GM10248 (cell line): ENCODE data around the gene KCNS1.

ENCODE experiments used
- CTCF ChIA-PET: fragments of 300-600 bp; sonication (Branson Sonifier 250); formaldehyde crosslinking; extraction: SDS; loops from one replicate; lab custom pipeline; 2021; ENCODE audit warnings: antibody characterized with exemption; lab: Yijun Ruan, JAX
- POLR2A ChIA-PET: fragments of 350-650 bp; sonication (Branson Sonifier 250); formaldehyde crosslinking; extraction: SDS; loops from one replicate; lab custom pipeline; 2020; ENCODE audit warnings: antibody characterized with exemption; lab: Yijun Ruan, JAX
- DNase-seq: peaks from one replicate; pipeline ENCODE4 v3.0.0; 2012; ENCODE audit errors: extremely low spot score
- TF ChIP-seq, protein P1 (sequence below): IDR thresholded peaks from 2 replicates; pipeline ENCODE4 v1.5.1; 2012; ENCODE audit warnings: mild to moderate bottlenecking, low read depth; ENCODE audit errors: extremely low read depth, missing control alignments, control extremely low read depth

KCNS1 gene

DNA sequence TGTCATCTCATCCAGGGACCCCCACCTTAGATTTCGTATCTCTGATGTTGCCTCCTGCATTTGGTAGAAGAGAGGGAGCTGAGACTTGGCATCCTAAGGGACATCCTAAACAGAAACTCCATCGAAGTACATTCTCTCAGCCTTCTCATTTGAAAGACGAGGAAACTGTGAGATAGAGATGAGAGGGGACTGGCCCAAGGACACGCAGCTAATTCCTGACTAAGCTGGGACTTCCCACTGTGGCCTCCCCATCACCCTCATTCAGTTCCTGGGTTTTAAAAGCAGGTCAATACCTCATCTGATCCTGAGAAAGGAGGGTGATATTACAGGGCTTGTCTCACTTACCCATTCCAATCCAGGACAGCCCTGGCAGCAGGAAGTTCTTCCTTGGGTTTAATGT is 14.9 kb upstream of the KCNS1 start:
- DNase-seq = peak; percentile 14
- ChIA-PET POLR2A (no interaction called here), CTCF (interaction anchor here (1.0 to 13.2 kb wide), 5 partner anchors 9 to 176 kb away, joined by 4 to 183 read pairs (median 4); partner anchors contain the start of gene KCNS1)

DNA sequence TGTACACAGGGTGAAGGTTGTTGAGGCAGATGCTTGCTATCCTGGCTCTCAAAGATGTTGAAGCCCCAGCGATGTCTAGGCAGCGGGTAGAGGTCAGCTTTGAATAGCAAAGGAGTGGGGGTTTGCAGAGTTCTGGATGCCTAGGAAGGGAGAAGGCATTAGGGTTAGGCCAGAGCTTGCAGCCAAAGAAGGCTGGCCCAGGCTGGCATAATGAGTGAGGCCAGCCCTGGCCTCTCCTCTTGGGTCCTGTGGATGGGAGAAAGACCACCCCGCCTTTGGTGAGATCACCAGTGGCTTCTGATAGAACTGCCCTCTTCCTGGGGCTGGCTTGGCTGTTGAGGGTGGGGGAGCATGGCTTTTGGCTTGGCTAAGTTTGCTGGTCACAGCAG is 14.5 kb upstream of the KCNS1 start:
- POLR2A ChIA-PET = no interaction called here
- DNase-seq = no peak
- CTCF ChIA-PET = interaction anchor here (1.0 to 13.2 kb wide), 6 partner anchors 9 to 177 kb away, joined by 4 to 183 read pairs (median 6); partner anchors contain the start of gene KCNS1
- TF ChIP-seq, protein P1, sequence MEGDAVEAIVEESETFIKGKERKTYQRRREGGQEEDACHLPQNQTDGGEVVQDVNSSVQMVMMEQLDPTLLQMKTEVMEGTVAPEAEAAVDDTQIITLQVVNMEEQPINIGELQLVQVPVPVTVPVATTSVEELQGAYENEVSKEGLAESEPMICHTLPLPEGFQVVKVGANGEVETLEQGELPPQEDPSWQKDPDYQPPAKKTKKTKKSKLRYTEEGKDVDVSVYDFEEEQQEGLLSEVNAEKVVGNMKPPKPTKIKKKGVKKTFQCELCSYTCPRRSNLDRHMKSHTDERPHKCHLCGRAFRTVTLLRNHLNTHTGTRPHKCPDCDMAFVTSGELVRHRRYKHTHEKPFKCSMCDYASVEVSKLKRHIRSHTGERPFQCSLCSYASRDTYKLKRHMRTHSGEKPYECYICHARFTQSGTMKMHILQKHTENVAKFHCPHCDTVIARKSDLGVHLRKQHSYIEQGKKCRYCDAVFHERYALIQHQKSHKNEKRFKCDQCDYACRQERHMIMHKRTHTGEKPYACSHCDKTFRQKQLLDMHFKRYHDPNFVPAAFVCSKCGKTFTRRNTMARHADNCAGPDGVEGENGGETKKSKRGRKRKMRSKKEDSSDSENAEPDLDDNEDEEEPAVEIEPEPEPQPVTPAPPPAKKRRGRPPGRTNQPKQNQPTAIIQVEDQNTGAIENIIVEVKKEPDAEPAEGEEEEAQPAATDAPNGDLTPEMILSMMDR = no peak

More for the DNA sequence above, 14.9 kb upstream of the KCNS1 start:
- TF ChIP-seq, protein P1 = no peak

DNA sequence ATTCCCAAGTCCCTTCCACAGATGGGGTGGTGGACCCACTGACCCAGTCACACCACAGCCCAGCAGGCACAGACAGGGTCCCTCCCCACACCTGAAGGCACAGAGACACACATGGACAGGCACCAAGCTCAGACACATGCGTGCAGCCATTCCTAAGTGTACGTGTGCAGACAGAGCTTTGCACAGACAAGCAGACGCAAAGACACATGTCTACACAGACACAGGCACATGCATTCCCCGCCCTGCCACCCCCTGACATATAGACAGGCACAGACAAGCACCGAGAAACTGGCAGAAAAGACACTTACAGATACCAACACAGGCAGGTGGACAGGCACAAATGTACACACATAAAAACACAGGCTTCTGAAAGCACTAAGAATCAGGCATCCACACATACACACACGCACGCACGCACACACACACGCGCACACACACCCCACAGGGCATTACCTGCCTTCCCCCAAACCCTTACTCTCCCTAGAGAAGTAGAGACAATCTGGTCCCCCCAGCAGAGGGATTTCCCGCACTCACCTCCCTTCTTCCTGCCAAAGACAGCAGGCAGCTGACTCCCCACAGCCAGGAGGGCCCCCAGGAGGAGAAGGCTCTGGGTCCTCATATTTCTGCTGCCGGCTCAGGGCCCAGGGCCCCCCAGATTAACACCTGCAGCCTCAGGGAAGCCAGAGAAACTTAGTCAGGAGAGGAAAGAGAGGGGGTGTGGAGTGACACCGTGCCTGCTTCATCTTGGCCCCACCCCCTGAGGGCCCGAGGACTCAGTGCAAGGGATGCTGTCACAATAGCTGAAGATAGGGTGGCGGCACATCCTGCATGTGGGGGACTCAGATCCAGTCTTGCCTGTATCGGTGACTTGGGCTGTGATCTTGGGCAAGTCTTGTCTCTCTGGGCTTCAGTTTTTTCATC is 13.8 kb upstream of the KCNS1 start, which contains the start of gene WFDC5:
WFDC5 (minus strand) TSS at position 710 of the 921 bp plus-strand sequence; CDS start at position 619, 91 bp downstream.
- TF ChIP-seq, protein P1 = no peak
- ChIA-PET CTCF (interaction anchor here (1.3 to 13.2 kb wide), 8 partner anchors 8 to 178 kb away, joined by 3 to 183 read pairs (median 12); partner anchors contain the start of genes KCNS1 and WFDC12), POLR2A (no interaction called here)
- peak; percentile 20 for DNase-seq

DNA sequence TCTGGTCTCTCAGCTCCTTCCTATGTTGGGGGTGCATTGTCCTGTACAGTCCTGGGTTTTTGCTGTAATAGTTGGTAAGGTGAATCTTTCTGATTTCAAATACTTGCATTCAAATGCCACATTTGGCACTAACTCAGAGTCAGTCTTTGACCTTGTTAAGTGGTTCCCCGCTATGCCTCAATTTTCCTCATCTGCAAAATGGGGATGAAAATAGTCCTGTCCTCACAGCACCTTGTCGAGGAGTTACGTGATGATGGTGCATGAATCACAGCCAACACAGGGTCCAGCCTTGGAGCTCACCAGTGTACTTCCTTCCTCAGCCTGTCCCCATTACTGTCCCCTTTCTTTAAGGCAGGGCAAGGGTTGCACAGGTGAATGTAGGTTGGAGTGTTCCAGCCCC is 12.9 kb upstream of the KCNS1 start:
- TF ChIP-seq, protein P1 = no peak
- CTCF ChIA-PET = interaction anchor here (1.0 to 13.2 kb wide), 6 partner anchors 10 to 178 kb away, joined by 3 to 183 read pairs (median 26); partner anchors contain the start of genes KCNS1 and WFDC12
- DNase-seq = no peak
- POLR2A ChIA-PET = no interaction called here

DNA sequence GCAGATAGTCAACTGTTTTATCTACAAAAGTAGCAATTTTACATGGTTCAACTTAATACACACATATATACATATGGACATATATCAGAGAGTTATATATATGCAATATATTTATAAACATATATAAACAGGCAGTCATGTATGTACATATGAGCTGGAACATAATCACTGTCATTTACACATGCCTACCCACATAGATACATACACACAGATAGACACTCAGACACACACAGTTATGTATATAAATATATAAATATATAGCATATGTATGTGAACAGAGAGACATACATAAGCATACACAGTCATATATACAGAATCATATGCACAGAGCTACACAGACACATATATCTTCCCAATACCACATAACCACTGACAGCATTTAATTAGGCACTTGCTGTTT is 11.8 kb upstream of the KCNS1 start:
- ChIA-PET CTCF (interaction anchor here (0.9 to 13.2 kb wide), 13 partner anchors 8 to 430 kb away, joined by 3 to 183 read pairs (median 6); partner anchors contain the start of genes KCNS1 and WFDC12), POLR2A (no interaction called here)
- DNase-seq = no peak
- TF ChIP-seq, protein P1 = no peak

DNA sequence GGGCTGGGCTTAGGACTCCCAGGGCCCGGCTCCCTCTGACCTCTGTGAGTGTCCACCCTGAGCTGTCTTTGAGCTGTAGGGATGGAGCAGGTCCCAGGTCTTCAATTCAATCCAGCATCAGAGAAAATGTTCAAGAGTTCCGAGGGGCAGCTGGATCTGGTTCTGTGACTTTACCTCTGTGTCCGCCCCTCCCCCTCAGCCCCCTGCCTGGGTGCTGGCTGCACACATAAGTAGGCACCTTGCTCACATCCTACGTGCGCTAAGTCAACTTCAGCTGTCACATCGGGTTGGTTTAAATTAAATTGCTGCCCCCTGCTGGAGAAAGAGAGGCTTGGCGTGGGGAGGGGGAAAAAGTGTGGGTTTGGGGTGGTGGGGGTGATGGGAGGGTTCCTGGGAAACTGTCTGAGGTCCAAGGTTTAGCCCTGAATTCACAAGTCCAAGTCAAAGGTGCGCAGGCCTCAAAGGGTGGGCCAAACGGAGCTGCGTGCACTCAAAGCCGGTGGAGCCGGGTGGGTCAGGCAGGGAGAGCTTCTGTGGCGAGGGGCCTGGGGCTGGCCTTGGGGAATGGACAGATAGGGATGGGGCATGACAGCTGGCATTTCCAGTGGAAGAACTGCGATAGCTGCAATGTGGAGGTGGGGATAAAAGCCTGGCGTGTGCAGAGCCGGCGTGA is 11.0 kb upstream of the KCNS1 start:
- ChIA-PET POLR2A (no interaction called here), CTCF (interaction anchor here (0.9 to 13.2 kb wide), 18 partner anchors 9 to 429 kb away, joined by 3 to 183 read pairs (median 5); partner anchors contain the start of genes KCNS1 and WFDC12)
- DNase-seq = no peak

More for the DNA sequence above, 11.0 kb upstream of the KCNS1 start:
- TF ChIP-seq, protein P1 = peak; percentile 47
